K562 (cell line): Measurements from ENCODE around the gene RHOC. TPM values are rescaled to one million over a fixed set of nuclear protein-coding genes. Genes with fewer than 3 reads are reported as not detected.

Source experiments
- CBX3 ChIP-seq, 2 experiments: IDR thresholded peaks; 1 replicate in 1 of 2; 2 replicates in 1 of 2; pipeline ENCODE4 v1.6.1; 2012; ENCODE audit warnings: inconsistent platforms in 2 of 2, low read length in 2 of 2, borderline replicate concordance in 1 of 2, control low read depth in 1 of 2
- DPF2 ChIP-seq: fragments of 450-650 bp; IDR thresholded peaks from 2 replicates; pipeline ENCODE4 v1.6.1; 2016
- HEY1 ChIP-seq: fragments of 250-450 bp; sonication (Bioruptor Pico); IDR thresholded peaks from 2 replicates; pipeline ENCODE4 v1.5.0; 2020; ENCODE audit warnings: mild to moderate bottlenecking, moderate library complexity, borderline replicate concordance
- ILK ChIP-seq: fragments of 450-650 bp; IDR thresholded peaks from 2 replicates; pipeline ENCODE4 v1.6.1; 2016; ENCODE audit warnings: missing genetic modification characterization, low read depth, mild to moderate bottlenecking, missing compliant biosample characterization, moderate library complexity, borderline replicate concordance
- JUN ChIP-seq, 2 experiments: sonication (generic) in 1 of 2; formaldehyde crosslinking in 1 of 2; IDR thresholded peaks; 2 replicates each; pipeline versions ENCODE4 v1.6.1 to v1.8.0; 2012 to 2022; ENCODE audit warnings: borderline replicate concordance in 2 of 2, mild to moderate bottlenecking in 2 of 2, improper control_type of control experiment in 1 of 2, low read depth in 1 of 2, low read length in 1 of 2, missing genetic modification reagents in 1 of 2
- JUND ChIP-seq, 2 experiments: IDR thresholded peaks; 2 replicates in 1 of 2; 3 replicates in 1 of 2; pipeline ENCODE4 v1.6.1; 2011; ENCODE audit warnings: borderline replicate concordance in 2 of 2, low read depth in 2 of 2, low read length in 2 of 2, improper control_type of control experiment in 1 of 2, missing biosample characterization in 1 of 2, missing genetic modification characterization in 1 of 2, missing genetic modification reagents in 1 of 2
- RFX7 ChIP-seq: fragments of 250-450 bp; sonication (Bioruptor Pico); IDR thresholded peaks from 2 replicates; pipeline ENCODE4 v1.5.1; 2021; ENCODE audit warnings: mild to moderate bottlenecking
- SIX5 ChIP-seq, 2 experiments: IDR thresholded peaks; 2 replicates each; pipeline ENCODE4 v1.6.1; 2011; ENCODE audit warnings: low read length in 2 of 2, borderline replicate concordance in 1 of 2, low read depth in 1 of 2, mild to moderate bottlenecking in 1 of 2, moderate library complexity in 1 of 2; ENCODE audit not compliant: insufficient read depth in 1 of 2
- SRSF1 ChIP-seq: fragments of 200-400 bp; formaldehyde crosslinking; IDR thresholded peaks from 2 replicates; pipeline ENCODE4 v1.6.1; 2017; ENCODE audit warnings: mild to moderate bottlenecking, low read depth, low read length, moderate library complexity
- YBX1 ChIP-seq: fragments of 450-650 bp; IDR thresholded peaks from 2 replicates; pipeline ENCODE4 v1.7.1; 2016; ENCODE audit warnings: mild to moderate bottlenecking
- ZNF253 ChIP-seq: fragments of 250-450 bp; sonication (Bioruptor Pico); conservative IDR thresholded peaks from 2 replicates; pipeline ENCODE4 v1.6.1; 2021; ENCODE audit warnings: mild to moderate bottlenecking
- ZNF444 ChIP-seq: fragments of 250-450 bp; sonication (Bioruptor Pico); IDR thresholded peaks from 2 replicates; pipeline ENCODE4 v1.4.0; 2020; ENCODE audit warnings: mild to moderate bottlenecking, moderate library complexity
- polyA plus RNA-seq, 8 experiments: library from polyadenylated mRNA; depleted of rRNA in 4 of 8; stranded (reverse) in 5 of 8; unstranded in 3 of 8; fragments of >200 nt; fragmentation: Nextera tagmentation in 2 of 8; fragmentation: Illumina TruSeq in 1 of 8; extraction: Ambion mirVana in 2 of 8; extraction: Trizol in 1 of 8; gene quantifications; 2 replicates each; pipeline versions ENCODE4 v1.2.1 to v1.2.3, GENCODE V29; 2011 to 2014; ENCODE audit warnings: inconsistent platforms in 1 of 8, missing spikeins in 1 of 8
- total RNA-seq, 7 experiments: library from RNA; depleted of rRNA in 6 of 7; stranded (reverse); fragments of >200 nt in 6 of 7; fragmentation: Illumina TruSeq in 2 of 7; extraction: Trizol in 2 of 7; gene quantifications; 2 replicates each; pipeline versions ENCODE4 v1.2.1 to v1.2.3, GENCODE V29; 2011 to 2021; ENCODE audit warnings: low replicate concordance in 1 of 7
- TF ChIP-seq, protein P1 (sequence below): sonication (generic); formaldehyde crosslinking; IDR thresholded peaks from 2 replicates; pipeline ENCODE4 v1.8.0; 2022; ENCODE audit warnings: missing genetic modification reagents, mild to moderate bottlenecking, borderline replicate concordance
- TF ChIP-seq, protein P2 (sequence below): fragments of 250-450 bp; sonication (Bioruptor Pico); IDR thresholded peaks from 2 replicates; pipeline ENCODE4 v1.8.0; 2021; ENCODE audit warnings: moderate library complexity, mild to moderate bottlenecking, inconsistent platforms
- TF ChIP-seq, protein P3 (sequence below): sonication (generic); formaldehyde crosslinking; IDR thresholded peaks from 2 replicates; pipeline ENCODE4 v1.8.1; 2023; ENCODE audit warnings: mild to moderate bottlenecking, missing genetic modification reagents
- TF ChIP-seq, protein P4 (sequence below): sonication (generic); formaldehyde crosslinking; IDR thresholded peaks from 2 replicates; pipeline ENCODE4 v1.8.1; 2023; ENCODE audit warnings: missing genetic modification reagents, mild to moderate bottlenecking, borderline replicate concordance
- TF ChIP-seq, protein P5 (sequence below), 2 experiments: fragments of 450-650 bp; IDR thresholded peaks; 2 replicates each; pipeline ENCODE4 v1.6.1; 2016

The RHOC gene
- total and polyA plus RNA-seq, 9 of the 15 experiments (the other 6 are each of a cell fraction or from before 2014, with no cell fraction given): 35.2 to 364 (median 204) TPM

DNA sequence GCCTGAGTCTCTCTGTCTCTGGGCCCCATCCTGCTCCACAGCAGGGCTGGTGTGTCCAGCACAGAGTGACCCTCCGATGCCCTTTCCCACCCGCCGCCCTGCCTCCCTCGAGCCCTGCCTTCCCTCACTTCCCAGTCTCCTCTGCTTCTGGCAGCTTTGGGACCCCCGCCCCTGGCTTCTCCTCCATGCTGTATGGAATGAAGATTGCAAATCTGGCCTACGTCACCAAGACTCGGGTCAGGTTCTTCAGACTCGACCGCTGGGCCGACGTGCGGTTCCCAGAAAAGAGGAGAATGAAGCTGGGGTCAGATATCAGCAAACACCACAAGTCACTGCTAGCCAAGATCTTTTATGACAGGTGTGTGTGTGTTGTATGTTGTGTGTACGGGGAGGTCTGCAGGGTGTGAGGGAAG is 18.1 kb downstream of the RHOC start (continued):
- TF ChIP-seq JUND (IDR thresholded peaks at IDR 0.05; ENCODE audit: borderline replicate concordance, low read depth, low read length): 0 out of 2 replicates have a peak, but pooled peaks have one; percentile 5
- TF ChIP-seq JUND (tag; IDR thresholded peaks at IDR 0.05; ENCODE audit: borderline replicate concordance, low read depth, low read length): no peak
- TF ChIP-seq ZNF253 (CRISPR knock-in tag): no peak
- TF ChIP-seq, protein P1, sequence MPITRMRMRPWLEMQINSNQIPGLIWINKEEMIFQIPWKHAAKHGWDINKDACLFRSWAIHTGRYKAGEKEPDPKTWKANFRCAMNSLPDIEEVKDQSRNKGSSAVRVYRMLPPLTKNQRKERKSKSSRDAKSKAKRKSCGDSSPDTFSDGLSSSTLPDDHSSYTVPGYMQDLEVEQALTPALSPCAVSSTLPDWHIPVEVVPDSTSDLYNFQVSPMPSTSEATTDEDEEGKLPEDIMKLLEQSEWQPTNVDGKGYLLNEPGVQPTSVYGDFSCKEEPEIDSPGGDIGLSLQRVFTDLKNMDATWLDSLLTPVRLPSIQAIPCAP (CRISPR knock-in tag): no peak
- TF ChIP-seq, protein P2, sequence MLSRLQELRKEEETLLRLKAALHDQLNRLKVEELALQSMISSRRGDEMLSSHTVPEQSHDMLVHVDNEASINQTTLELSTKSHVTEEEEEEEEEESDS (CRISPR knock-in tag): no peak
- TF ChIP-seq CBX3 (IDR thresholded peaks at IDR 0.05; ENCODE audit: borderline replicate concordance in 1 of 2, low read length in 2 of 2): no peak
- no peak for TF ChIP-seq ZNF444 (CRISPR knock-in tag)
- no peak for TF ChIP-seq ILK
- TF ChIP-seq, protein P3, sequence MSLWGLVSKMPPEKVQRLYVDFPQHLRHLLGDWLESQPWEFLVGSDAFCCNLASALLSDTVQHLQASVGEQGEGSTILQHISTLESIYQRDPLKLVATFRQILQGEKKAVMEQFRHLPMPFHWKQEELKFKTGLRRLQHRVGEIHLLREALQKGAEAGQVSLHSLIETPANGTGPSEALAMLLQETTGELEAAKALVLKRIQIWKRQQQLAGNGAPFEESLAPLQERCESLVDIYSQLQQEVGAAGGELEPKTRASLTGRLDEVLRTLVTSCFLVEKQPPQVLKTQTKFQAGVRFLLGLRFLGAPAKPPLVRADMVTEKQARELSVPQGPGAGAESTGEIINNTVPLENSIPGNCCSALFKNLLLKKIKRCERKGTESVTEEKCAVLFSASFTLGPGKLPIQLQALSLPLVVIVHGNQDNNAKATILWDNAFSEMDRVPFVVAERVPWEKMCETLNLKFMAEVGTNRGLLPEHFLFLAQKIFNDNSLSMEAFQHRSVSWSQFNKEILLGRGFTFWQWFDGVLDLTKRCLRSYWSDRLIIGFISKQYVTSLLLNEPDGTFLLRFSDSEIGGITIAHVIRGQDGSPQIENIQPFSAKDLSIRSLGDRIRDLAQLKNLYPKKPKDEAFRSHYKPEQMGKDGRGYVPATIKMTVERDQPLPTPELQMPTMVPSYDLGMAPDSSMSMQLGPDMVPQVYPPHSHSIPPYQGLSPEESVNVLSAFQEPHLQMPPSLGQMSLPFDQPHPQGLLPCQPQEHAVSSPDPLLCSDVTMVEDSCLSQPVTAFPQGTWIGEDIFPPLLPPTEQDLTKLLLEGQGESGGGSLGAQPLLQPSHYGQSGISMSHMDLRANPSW (CRISPR knock-in tag): no peak
- no peak for TF ChIP-seq YBX1
- TF ChIP-seq DPF2: peak; percentile 46; the same call in 1 of the 2 replicates
- TF ChIP-seq, protein P4, sequence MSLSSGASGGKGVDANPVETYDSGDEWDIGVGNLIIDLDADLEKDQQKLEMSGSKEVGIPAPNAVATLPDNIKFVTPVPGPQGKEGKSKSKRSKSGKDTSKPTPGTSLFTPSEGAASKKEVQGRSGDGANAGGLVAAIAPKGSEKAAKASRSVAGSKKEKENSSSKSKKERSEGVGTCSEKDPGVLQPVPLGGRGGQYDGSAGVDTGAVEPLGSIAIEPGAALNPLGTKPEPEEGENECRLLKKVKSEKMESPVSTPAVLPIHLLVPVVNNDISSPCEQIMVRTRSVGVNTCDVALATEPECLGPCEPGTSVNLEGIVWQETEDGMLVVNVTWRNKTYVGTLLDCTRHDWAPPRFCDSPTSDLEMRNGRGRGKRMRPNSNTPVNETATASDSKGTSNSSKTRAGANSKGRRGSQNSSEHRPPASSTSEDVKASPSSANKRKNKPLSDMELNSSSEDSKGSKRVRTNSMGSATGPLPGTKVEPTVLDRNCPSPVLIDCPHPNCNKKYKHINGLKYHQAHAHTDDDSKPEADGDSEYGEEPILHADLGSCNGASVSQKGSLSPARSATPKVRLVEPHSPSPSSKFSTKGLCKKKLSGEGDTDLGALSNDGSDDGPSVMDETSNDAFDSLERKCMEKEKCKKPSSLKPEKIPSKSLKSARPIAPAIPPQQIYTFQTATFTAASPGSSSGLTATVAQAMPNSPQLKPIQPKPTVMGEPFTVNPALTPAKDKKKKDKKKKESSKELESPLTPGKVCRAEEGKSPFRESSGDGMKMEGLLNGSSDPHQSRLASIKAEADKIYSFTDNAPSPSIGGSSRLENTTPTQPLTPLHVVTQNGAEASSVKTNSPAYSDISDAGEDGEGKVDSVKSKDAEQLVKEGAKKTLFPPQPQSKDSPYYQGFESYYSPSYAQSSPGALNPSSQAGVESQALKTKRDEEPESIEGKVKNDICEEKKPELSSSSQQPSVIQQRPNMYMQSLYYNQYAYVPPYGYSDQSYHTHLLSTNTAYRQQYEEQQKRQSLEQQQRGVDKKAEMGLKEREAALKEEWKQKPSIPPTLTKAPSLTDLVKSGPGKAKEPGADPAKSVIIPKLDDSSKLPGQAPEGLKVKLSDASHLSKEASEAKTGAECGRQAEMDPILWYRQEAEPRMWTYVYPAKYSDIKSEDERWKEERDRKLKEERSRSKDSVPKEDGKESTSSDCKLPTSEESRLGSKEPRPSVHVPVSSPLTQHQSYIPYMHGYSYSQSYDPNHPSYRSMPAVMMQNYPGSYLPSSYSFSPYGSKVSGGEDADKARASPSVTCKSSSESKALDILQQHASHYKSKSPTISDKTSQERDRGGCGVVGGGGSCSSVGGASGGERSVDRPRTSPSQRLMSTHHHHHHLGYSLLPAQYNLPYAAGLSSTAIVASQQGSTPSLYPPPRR: no peak
- TF ChIP-seq JUN (IDR thresholded peaks at IDR 0.05; ENCODE audit: borderline replicate concordance, low read depth, low read length): no peak
- 0 out of 2 replicates have a peak, but pooled peaks have one; percentile 40 for TF ChIP-seq JUN (CRISPR knock-in tag; IDR thresholded peaks at IDR 0.05; ENCODE audit: borderline replicate concordance)
- TF ChIP-seq HEY1 (CRISPR knock-in tag): no peak
- TF ChIP-seq SRSF1: no peak
- no peak for TF ChIP-seq RFX7
- no peak for TF ChIP-seq SIX5 (IDR thresholded peaks at IDR 0.05; ENCODE audit: borderline replicate concordance in 1 of 2, insufficient read depth in 1 of 2, low read depth in 1 of 2, low read length in 2 of 2)
- TF ChIP-seq, protein P5, sequence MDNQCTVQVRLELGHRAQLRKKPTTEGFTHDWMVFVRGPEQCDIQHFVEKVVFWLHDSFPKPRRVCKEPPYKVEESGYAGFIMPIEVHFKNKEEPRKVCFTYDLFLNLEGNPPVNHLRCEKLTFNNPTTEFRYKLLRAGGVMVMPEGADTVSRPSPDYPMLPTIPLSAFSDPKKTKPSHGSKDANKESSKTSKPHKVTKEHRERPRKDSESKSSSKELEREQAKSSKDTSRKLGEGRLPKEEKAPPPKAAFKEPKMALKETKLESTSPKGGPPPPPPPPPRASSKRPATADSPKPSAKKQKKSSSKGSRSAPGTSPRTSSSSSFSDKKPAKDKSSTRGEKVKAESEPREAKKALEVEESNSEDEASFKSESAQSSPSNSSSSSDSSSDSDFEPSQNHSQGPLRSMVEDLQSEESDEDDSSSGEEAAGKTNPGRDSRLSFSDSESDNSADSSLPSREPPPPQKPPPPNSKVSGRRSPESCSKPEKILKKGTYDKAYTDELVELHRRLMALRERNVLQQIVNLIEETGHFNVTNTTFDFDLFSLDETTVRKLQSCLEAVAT (IDR thresholded peaks at IDR 0.05): no peak
